ENCODE measurements around the gene RAB3IP.

- TF ChIP-seq, protein P1, sequence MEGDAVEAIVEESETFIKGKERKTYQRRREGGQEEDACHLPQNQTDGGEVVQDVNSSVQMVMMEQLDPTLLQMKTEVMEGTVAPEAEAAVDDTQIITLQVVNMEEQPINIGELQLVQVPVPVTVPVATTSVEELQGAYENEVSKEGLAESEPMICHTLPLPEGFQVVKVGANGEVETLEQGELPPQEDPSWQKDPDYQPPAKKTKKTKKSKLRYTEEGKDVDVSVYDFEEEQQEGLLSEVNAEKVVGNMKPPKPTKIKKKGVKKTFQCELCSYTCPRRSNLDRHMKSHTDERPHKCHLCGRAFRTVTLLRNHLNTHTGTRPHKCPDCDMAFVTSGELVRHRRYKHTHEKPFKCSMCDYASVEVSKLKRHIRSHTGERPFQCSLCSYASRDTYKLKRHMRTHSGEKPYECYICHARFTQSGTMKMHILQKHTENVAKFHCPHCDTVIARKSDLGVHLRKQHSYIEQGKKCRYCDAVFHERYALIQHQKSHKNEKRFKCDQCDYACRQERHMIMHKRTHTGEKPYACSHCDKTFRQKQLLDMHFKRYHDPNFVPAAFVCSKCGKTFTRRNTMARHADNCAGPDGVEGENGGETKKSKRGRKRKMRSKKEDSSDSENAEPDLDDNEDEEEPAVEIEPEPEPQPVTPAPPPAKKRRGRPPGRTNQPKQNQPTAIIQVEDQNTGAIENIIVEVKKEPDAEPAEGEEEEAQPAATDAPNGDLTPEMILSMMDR (conservative IDR thresholded peaks at IDR 0.05; ENCODE audit: low read depth, low read length): no peak
- TF ChIP-seq USF2 (IDR thresholded peaks at IDR 0.05; ENCODE audit: low read depth, low read length) (no peak), POLR2A (IDR thresholded peaks at IDR 0.05; ENCODE audit: low read depth, low read length) (no peak), RAD21 (IDR thresholded peaks at IDR 0.05; ENCODE audit: low read length) (no peak), RCOR1 (IDR thresholded peaks at IDR 0.05; ENCODE audit: insufficient replicate concordance, low read length) (no peak)
- TF ChIP-seq, protein P2, sequence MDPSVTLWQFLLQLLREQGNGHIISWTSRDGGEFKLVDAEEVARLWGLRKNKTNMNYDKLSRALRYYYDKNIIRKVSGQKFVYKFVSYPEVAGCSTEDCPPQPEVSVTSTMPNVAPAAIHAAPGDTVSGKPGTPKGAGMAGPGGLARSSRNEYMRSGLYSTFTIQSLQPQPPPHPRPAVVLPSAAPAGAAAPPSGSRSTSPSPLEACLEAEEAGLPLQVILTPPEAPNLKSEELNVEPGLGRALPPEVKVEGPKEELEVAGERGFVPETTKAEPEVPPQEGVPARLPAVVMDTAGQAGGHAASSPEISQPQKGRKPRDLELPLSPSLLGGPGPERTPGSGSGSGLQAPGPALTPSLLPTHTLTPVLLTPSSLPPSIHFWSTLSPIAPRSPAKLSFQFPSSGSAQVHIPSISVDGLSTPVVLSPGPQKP (IDR thresholded peaks at IDR 0.05; ENCODE audit: borderline replicate concordance, low read depth, low read length): no peak
These were observed 90.2 kb downstream of the RAB3IP start for GRCh38 chr12:69828897-69829296.
